Aorta (tissue), 5 donors: ENCODE results near the gene TMEM263. TPM values are rescaled to one million over a fixed set of nuclear protein-coding genes. Genes with fewer than 3 reads are reported as not detected.

Source experiments
- ATAC-seq: fragments of 200-7000 bp; cut with Tn5 transposase; one replicate; pipeline ENCODE4 v1.9.1; 2022; ENCODE audit warnings: moderate library complexity; ENCODE audit not compliant: low FRiP score
- DNase-seq, 2 donors: peaks; one replicate each; pipeline ENCODE4 v3.0.0-alpha.2; 2020
- H3K27ac ChIP-seq, 2 donors: one replicate each; pipeline ENCODE4 v1.5.1; 2013; ENCODE audit warnings: low read length in 2 of 2, mild to moderate bottlenecking in 2 of 2, moderate library complexity in 2 of 2, control low read depth in 1 of 2, inconsistent platforms in 1 of 2, low read depth in 1 of 2
- H3K27me3 ChIP-seq, 2 donors: one replicate each; pipeline ENCODE4 v1.6.1; 2013; ENCODE audit warnings: control low read depth in 1 of 2, low read length in 1 of 2, mild to moderate bottlenecking in 1 of 2, moderate library complexity in 1 of 2; ENCODE audit not compliant: insufficient read depth in 2 of 2, control insufficient read depth in 1 of 2
- H3K36me3 ChIP-seq, 2 donors: one replicate each; pipeline ENCODE4 v1.6.1; 2013; ENCODE audit warnings: control low read depth in 1 of 2, low read length in 1 of 2, mild to moderate bottlenecking in 1 of 2; ENCODE audit not compliant: insufficient read depth in 2 of 2, control insufficient read depth in 1 of 2
- H3K4me1 ChIP-seq, 2 donors: one replicate each; pipeline ENCODE4 v1.6.1; 2013; ENCODE audit warnings: low read length in 2 of 2, control low read depth in 1 of 2, mild to moderate bottlenecking in 1 of 2, moderate library complexity in 1 of 2; ENCODE audit not compliant: insufficient read depth in 2 of 2, control insufficient read depth in 1 of 2
- H3K4me3 ChIP-seq, 2 donors: one replicate each; pipeline ENCODE4 v1.5.1; 2013; ENCODE audit warnings: low read length in 2 of 2, control low read depth in 1 of 2, mild to moderate bottlenecking in 1 of 2
- H3K9me3 ChIP-seq: one replicate; pipeline ENCODE4 v1.6.1; 2013; ENCODE audit warnings: mild to moderate bottlenecking, low read length; ENCODE audit not compliant: control insufficient read depth
- WGBS, 2 donors: extraction: QIAGEN DNeasy Blood & Tissue Kit; methylation state at CpG; one replicate each; pipeline ENCODE4 v1.1.7; 2013; 5-methylcytosine and 5-hydroxymethylcytosine counted together
- intact Hi-C, 2 donors: fragments of 100-400 bp; cut with DNase I; formaldehyde crosslinking; loops; one replicate each; pipeline versions ENCODE4 v1.14.2 to v1.15.0; 2022
- polyA plus RNA-seq, 2 donors: library from polyadenylated mRNA; stranded (reverse); fragments of 200-250 nt; gene quantifications; one replicate each; pipeline ENCODE4 v1.2.3, GENCODE V29; 2013
- total RNA-seq, 2 donors: library from RNA; stranded (reverse); fragmentation: NEBNext Ultra II Directional; extraction: Animal tissue kit (Norgen Biotek cat#: 25700); gene quantifications; one replicate each; pipeline ENCODE4 v1.2.1, GENCODE V29; 2021
- donor health status: healthy with polysubstance abuse.
- donor health status: Bipolar disorder and iron deficiency.
- donor health status: DM: no; HTN: no; CAD: no.
- donor health status: DM: no; HTN: no; CAD: no.
- donor health status: DM: yes; HTN: yes; CAD: no.

Gene TMEM263
- total and polyA plus RNA-seq, 4 donors = 30.2 to 78.9 (median 47.8) TPM

DNA sequence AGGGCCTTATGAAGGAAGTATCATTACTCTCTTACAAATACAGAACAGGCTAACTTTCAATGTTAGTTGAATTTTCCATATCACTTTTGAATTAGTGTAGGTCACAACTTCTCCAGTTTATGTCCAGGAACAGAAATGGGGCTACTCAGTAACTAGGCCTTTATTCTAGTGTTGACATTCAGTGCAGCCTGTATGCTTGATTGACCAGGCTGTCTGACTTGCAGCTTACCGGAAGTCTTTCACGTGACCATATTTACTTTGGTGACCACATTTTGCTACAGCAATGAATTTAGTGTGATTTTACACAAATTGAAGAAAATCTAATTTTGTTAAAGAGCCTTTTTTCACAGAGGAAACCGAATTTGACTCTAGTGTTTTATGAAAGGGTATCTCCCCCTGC is 18.8 kb downstream of the TMEM263 start:
- Histone ChIP-seq H3K36me3 (peaks cover 2 to 7% of the 10 kb centered on the region in 2 donors), H3K27me3 (no peaks in the 10 kb centered on the region), H3K9me3 (no peaks in the 10 kb centered on the region), H3K27ac (no peak overlapping the region), H3K4me3 (no peak overlapping the region), H3K4me1 (peaks cover 3 to 14% of the 10 kb centered on the region in 2 donors)
- DNase-seq (no peak), ATAC-seq (no peak)
- 42 to 50% methylated on average over 3 of the region's 3 CpGs for WGBS, 2 donors
- intact Hi-C loops = no loop called here

DNA sequence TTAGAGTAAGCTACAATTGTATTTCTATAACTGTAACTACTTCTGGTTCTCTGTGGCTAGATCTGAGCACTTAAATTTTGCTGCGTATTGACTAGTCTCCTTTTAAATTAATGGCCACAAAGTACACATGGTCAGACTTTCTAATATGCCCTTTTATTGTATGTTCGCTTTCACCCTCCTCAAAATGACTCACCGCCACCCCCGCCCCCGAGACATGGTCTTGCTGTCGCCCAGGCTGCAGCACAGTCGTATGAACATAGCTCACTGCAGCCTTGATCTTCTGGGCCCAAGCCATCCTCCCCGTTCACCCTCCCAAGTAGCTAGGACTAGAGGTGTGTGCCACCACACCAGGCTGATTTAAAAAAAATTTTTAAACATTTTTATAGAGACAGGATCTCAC is 19.4 kb downstream of the TMEM263 start:
- no peak for ATAC-seq
- no peak for DNase-seq
- H3K36me3 ChIP-seq = peaks cover 2 to 7% of the 10 kb centered on the region in 2 donors
- 93% methylated on average over 8 of the region's 8 CpGs for WGBS, 2 donors
- H3K9me3 ChIP-seq = no peaks in the 10 kb centered on the region
- intact Hi-C loops = no loop called here
- H3K27me3 ChIP-seq = no peaks in the 10 kb centered on the region
- no peak overlapping the region for H3K4me3 ChIP-seq
- peaks cover 3 to 14% of the 10 kb centered on the region in 2 donors for H3K4me1 ChIP-seq
- H3K27ac ChIP-seq = no peak overlapping the region

- ATAC-seq (no peak), DNase-seq (no peak)
- intact Hi-C loops = no loop called here
- Histone ChIP-seq H3K4me3 (no peak overlapping the region), H3K4me1 (peaks cover 3 to 14% of the 10 kb centered on the region in 2 donors), H3K27ac (peak overlapping the region in 1 of 2 donors; percentile 36), H3K9me3 (no peaks in the 10 kb centered on the region), H3K27me3 (no peaks in the 10 kb centered on the region), H3K36me3 (peaks cover under 1 to 5% of the 10 kb centered on the region in 2 donors)
- 77 to 80% methylated on average over 3 of the region's 3 CpGs for WGBS, 2 donors
These were observed 20.4 kb downstream of the TMEM263 start for GRCh38 chr12:106975993-106976658.

DNA sequence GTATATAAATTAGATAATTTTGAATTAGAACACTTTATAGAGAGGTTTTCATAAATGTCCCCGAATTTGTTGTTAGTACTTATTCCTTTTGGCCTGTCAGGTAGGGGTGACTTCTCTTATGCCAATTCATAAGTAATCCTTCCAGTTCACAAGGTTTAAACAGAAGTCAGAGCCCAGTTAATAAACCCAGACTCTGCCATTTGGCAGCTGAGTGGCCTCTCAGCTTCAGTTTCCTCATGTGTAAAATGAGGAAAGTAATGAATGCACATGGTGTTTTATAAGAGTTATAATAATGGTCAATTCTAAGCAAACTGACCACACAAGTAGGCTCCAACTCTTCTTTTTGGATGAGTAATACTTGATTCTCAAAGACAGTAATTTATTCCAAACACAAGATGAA is 21.0 kb downstream of the TMEM263 start:
- Histone ChIP-seq H3K9me3 (no peaks in the 10 kb centered on the region), H3K4me1 (peaks cover 3 to 14% of the 10 kb centered on the region in 2 donors), H3K4me3 (no peak overlapping the region), H3K27me3 (no peaks in the 10 kb centered on the region), H3K27ac (no peak overlapping the region), H3K36me3 (no peaks in the 10 kb centered on the region)
- intact Hi-C loops = no loop called here
- DNase-seq = no peak
- 37 to 59% methylated on average over 1 of the region's 1 CpG for WGBS, 2 donors
- ATAC-seq = no peak

DNA sequence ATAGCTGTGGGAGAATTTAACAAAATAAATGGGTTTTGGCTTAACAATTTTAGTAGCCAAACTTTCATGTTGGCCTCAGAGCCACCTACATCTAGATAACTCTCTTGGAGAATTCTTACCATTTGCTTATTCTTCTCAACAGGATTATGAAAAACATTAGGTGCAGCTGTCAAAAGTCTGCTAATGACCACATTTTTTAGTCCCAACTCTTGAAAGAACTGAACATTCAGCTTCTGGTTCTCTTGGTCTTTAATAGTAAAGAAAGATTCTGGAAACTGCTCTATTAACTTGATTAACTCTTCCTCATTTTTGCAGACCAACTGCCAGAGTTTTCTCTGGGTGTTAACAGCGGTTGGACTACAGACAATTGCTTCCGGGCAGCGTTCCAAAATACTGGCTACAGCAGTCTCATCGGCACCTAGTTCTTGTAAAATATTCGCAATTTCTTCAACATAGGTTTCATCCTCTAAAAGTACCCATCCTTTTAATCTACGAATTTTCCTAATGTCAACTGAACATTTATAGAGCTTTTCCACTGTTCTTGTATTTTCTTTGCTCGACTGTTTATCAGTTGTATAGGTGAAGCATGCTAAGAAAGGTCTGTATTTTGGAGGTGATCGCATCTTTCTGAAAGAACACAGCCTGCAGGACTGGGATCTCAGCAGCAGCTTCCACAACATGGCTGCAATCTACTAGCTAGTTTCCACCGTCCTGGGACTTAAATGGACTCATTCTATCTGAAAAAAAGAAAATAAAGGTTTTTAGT is 22.5 kb downstream of the TMEM263 start:
- Histone ChIP-seq H3K4me3 (no peak overlapping the region), H3K27me3 (no peaks in the 10 kb centered on the region), H3K4me1 (peaks cover 3 to 14% of the 10 kb centered on the region in 2 donors), H3K9me3 (no peaks in the 10 kb centered on the region), H3K36me3 (no peaks in the 10 kb centered on the region), H3K27ac (peak overlapping the region in 1 of 2 donors; percentile 67)
- intact Hi-C loops = no loop called here
- 15 to 23% methylated on average over 9 of the region's 9 CpGs for WGBS, 2 donors
- no peak for ATAC-seq
- peak in 1 of 2 donors; percentile 65 for DNase-seq

- DNase-seq = no peak
- ATAC-seq = peak; percentile 37
- H3K27ac ChIP-seq = no peak overlapping the region
- H3K9me3 ChIP-seq = no peaks in the 10 kb centered on the region
- no peaks in the 10 kb centered on the region for H3K36me3 ChIP-seq
- H3K4me1 ChIP-seq = peaks cover under 1 to 9% of the 10 kb centered on the region in 2 donors
- 6 to 15% methylated on average over 7 of the region's 7 CpGs for WGBS, 2 donors
- no peaks in the 10 kb centered on the region for H3K27me3 ChIP-seq
- H3K4me3 ChIP-seq = no peak overlapping the region
- intact Hi-C loops = no loop called here
These were observed 25.2 kb downstream of the TMEM263 start for GRCh38 chr12:106980944-106981343.

GRCh38 chr12:106981788-106982187 is 26.1 kb downstream of the TMEM263 start:
- WGBS, 2 donors = 88 to 91% methylated on average over 3 of the region's 3 CpGs
- ATAC-seq = no peak
- intact Hi-C loops = no loop called here

GRCh38 chr12:106982229-106982628 is 26.5 kb downstream of the TMEM263 start:
- no peaks in the 10 kb centered on the region for H3K9me3 ChIP-seq
- ATAC-seq (no peak), DNase-seq (no peak)
- intact Hi-C loops = no loop called here
- H3K4me1 ChIP-seq = peaks cover 0 to 5% of the 10 kb centered on the region in 2 donors
- no peak overlapping the region for H3K27ac ChIP-seq
- WGBS, 2 donors = 79 to 83% methylated on average over 1 of the region's 1 CpG
- no peaks in the 10 kb centered on the region for H3K36me3 ChIP-seq
- H3K27me3 ChIP-seq = no peaks in the 10 kb centered on the region
- H3K4me3 ChIP-seq = no peak overlapping the region

More at GRCh38 chr12:106981788-106982187, 26.1 kb downstream of the TMEM263 start:
- Histone ChIP-seq H3K27me3 (no peaks in the 10 kb centered on the region), H3K9me3 (no peaks in the 10 kb centered on the region), H3K27ac (no peak overlapping the region), H3K4me3 (no peak overlapping the region), H3K4me1 (peaks cover 0 to 5% of the 10 kb centered on the region in 2 donors), H3K36me3 (no peaks in the 10 kb centered on the region)
- DNase-seq = no peak
